A549 treated with dexamethasone at 1 μM for 4 hours (cell line): Measurements from ENCODE around the gene SRPX2. TPM values are rescaled to one million over a fixed set of nuclear protein-coding genes. Genes with fewer than 3 reads are reported as not detected.

Experiments used
- total RNA-seq: library from RNA; stranded (reverse); fragments of 200-300 nt; extraction: Qiagen RNA extraction; gene quantifications from 5 replicates; pipeline ENCODE4 v1.2.3, GENCODE V29; 2022

The SRPX2 gene
- total RNA-seq: 1.8 to 3.4 TPM (median 2.7 TPM) in 5 replicates

DNA sequence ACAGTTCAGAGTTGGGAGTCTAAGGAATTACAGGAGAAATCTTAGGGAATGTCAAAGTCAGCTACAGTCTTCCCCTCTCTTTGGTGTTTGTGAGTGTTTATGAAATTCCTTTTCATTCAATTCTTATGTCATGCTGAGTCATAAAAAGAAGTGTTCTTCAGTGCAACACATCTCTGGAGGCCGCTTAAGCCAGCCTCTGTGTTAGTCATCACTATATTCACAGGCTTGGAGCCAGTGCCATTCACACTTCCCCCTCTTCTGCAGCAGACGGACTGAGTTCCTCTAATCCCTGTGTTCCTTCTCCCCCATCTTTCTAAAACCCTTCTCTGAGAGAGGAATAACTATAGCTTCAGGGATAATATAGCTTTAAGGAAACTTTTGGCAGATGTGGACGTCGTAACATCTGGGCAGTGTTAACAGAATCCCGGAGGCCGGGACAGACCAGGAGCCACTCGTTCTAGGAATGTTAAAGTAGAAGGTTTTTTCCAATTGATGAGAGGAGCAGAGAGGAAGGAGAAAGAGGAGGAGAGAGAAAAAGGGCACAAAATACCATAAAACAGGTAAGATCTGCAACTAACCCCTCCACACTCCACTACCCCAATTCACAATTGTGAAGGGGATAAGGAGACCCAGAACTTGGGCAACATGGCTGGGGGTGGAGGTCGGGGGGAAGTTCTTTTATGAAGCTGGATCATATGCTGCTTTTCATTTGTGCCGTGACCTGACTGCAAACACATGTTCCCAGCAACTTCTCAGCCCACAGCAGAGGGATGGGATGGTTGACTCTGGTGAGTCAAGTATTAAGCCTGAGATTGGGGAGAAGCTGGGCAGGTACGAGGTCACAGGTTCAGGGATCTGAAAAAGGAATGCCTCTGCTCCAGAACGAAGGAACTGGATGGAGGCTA lies at the start of gene SRPX2:
SRPX2 (plus strand) TSS at position 244 of the 905 bp plus-strand sequence. CDS start 2,124 bp downstream, outside the sequence.

DNA sequence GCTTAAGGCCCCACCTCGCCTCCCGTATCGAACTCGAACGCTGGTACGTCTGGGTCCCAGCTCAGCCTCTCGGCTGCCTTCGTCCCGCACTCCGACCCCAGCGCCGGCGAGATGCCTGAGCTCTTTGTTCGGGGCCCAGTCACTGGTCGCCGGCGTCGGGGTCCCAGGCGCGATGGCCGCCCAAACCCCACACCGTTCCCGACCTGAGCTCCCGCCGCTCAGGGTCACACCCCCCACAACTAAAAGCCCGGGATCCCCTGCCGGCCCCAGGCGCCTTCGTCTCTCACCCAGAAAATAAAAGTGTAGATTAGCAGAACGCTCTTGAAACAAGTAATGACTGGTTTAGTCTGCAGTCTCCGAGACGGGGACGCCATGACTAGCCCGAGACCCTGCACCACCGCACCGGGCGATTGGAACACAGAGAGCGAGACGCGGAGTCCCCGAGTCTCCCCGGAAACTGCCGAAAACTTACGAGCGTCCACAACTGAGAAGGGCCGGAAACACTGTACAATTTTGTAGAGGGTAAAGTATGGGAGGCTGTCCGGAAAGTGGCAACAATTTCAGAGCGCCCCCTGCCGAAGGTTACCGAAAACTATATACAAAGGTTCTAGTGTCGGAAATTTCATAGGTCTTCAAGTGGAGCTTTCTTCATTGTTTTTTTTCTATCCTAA lies 7.5 kb upstream of the SRPX2 start, which contains the start of gene TSPAN6:
TSPAN6 (minus strand) TSS at position 486 of the 671 bp plus-strand sequence; CDS start at position 374, 112 bp downstream.

Other genes starting within 250 kb of the SRPX2 start
- gene PCDH19, start 233.9 kb upstream of the SRPX2 start, total RNA-seq: 0.02 to 0.07 TPM (median 0.06 TPM) in 5 replicates
- gene TNMD, start 59.3 kb upstream of the SRPX2 start, total RNA-seq: not detected in 5 replicates
- 35.3 to 42.5 TPM (median 38.2 TPM) in 5 replicates for gene TSPAN6, start 7.4 kb upstream of the SRPX2 start, total RNA-seq
- 2.3 to 4.1 TPM (median 3.2 TPM) in 5 replicates for gene SYTL4, start 87.9 kb downstream of the SRPX2 start, total RNA-seq
- 31.2 to 33.1 TPM (median 32.0 TPM) in 5 replicates for gene CSTF2, start 176.2 kb downstream of the SRPX2 start, total RNA-seq
- 0.03 to 0.08 TPM (median 0.08 TPM) in 5 replicates for gene NOX1, start 230.2 kb downstream of the SRPX2 start, total RNA-seq